Measurements from ENCODE around the gene CFD.
A peak's percentile ranks its signal among the peaks of the same experiment; 100 is the strongest.
"Not testable (repeated sequence)": the region's sequence is repeated elsewhere in the genome, so short reads cannot be mapped to it uniquely, and the experiment has no call there.

CFD gene

GRCh38 chr19:845707-846521, 13.6 kb upstream of the CFD start:
- no peak for TF ChIP-seq CTCF (IDR thresholded peaks at IDR 0.05; ENCODE audit: low read depth, low read length, missing control alignments)
- in situ Hi-C loops (cut with HindIII; ENCODE audit: low sequenced_read_pairs): no loop called here

GRCh38 chr19:848386-848921, 11.0 kb upstream of the CFD start:
- no peak for DNase-seq (ENCODE audit: low read depth)
- TF ChIP-seq CTCF (IDR thresholded peaks at IDR 0.05; ENCODE audit: low read depth, low read length, missing control alignments): no peak
- in situ Hi-C loops (cut with HindIII; ENCODE audit: low sequenced_read_pairs): no loop called here
- no peak overlapping the region for H3K4me3 ChIP-seq (ENCODE audit: low read depth, low read length)

More at GRCh38 chr19:845707-846521, 13.6 kb upstream of the CFD start:
- DNase-seq (ENCODE audit: low read depth): no peak
- H3K4me3 ChIP-seq (ENCODE audit: low read depth, low read length): no peak overlapping the region

GRCh38 chr19:849195-849594, 10.3 kb upstream of the CFD start:
- H3K4me3 ChIP-seq (ENCODE audit: low read depth, low read length); DNase-seq (ENCODE audit: low read depth); in situ Hi-C loops (cut with HindIII; ENCODE audit: low sequenced_read_pairs): not testable (repeated sequence)

GRCh38 chr19:850221-850978, 9.1 kb upstream of the CFD start:
- in situ Hi-C loops (cut with HindIII; ENCODE audit: low sequenced_read_pairs): no loop called here
- peak; percentile 83 for DNase-seq (ENCODE audit: low read depth)
- no peak overlapping the region for H3K4me3 ChIP-seq (ENCODE audit: low read depth, low read length)
- no peak for TF ChIP-seq CTCF (IDR thresholded peaks at IDR 0.05; ENCODE audit: low read depth, low read length, missing control alignments)

- no peak overlapping the region for H3K4me3 ChIP-seq (ENCODE audit: low read depth, low read length)
- in situ Hi-C loops (cut with HindIII; ENCODE audit: low sequenced_read_pairs): no loop called here
- no peak for TF ChIP-seq CTCF (IDR thresholded peaks at IDR 0.05; ENCODE audit: low read depth, low read length, missing control alignments)
- DNase-seq (ENCODE audit: low read depth): no peak
Observed at GRCh38 chr19:850979-851335, 8.5 kb upstream of the CFD start.

GRCh38 chr19:852136-853013, 7.1 kb upstream of the CFD start, which contains the start of gene ELANE:
Gene ELANE (plus strand): TSS chr19:852303. CDS start chr19:852329, 26 bp downstream.
- no peak within 1 kb of the TSS for H3K4me3 ChIP-seq (ENCODE audit: low read depth, low read length)

More at GRCh38 chr19:852136-853013, 7.1 kb upstream of the CFD start, which contains the start of gene ELANE:
- TF ChIP-seq CTCF (IDR thresholded peaks at IDR 0.05; ENCODE audit: low read depth, low read length, missing control alignments): no peak
- in situ Hi-C loops (cut with HindIII; ENCODE audit: low sequenced_read_pairs): no loop called here
- DNase-seq (ENCODE audit: low read depth): no peak
